ENCODE measurements around the gene CENPP.
A peak's percentile ranks its signal among the peaks of the same experiment; 100 is the strongest.

Gene CENPP

DNA sequence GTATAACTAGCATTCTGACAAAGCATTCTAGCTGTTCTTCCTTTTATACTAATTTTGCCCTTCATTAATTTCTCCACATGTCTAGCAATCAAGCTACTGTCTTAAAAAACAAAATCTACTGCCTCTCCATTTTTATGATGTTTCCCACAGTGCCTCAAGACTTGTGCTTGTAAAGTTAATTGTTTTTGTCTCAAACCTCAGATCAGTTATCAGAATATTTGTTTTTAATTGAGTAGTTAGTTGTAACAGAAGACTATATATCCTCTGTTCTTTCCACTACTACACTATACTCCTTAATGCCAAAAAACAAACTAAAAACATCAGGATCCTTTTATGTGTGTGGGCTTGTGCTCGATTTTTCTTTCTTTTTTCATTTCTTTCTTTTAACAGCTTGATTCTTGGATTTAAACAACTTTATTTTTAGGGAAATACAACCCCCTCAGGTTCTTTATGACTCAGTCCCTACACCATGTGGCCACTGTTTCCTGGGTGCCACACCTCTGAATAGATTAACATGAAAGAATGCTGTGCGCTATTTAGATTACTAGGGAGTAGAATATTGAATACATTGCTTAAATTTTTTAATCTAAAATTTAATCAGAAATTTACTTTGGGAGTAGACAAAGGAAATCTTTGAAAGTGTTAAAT, 155.4 kb downstream of the CENPP start:
- ATAC-seq (no peak), DNase-seq (no peak)

DNA sequence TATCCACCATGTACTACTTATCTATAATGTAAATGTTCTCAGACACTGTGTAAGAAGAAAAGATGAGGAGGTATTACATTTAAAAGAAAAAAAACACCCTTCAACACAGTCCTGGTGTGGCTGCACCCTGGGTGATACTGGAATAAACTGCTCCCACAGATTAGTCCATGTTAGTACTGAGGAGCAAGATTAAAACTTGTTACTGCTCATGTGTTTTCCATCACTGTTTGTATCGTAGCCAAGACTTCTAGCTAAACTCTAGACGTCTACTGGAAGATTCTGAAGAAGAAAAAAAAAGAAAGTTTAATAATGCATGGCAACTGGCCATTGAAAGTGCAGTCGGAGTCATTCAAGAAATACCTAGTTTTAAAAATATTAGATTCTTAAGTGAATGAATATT, 156.6 kb downstream of the CENPP start, which contains the start of gene ASPN:
Gene ASPN, minus strand, starts transcription at position 178 of the 400 bp plus-strand sequence.
- DNase-seq = no peak
- no peak for ATAC-seq

DNA sequence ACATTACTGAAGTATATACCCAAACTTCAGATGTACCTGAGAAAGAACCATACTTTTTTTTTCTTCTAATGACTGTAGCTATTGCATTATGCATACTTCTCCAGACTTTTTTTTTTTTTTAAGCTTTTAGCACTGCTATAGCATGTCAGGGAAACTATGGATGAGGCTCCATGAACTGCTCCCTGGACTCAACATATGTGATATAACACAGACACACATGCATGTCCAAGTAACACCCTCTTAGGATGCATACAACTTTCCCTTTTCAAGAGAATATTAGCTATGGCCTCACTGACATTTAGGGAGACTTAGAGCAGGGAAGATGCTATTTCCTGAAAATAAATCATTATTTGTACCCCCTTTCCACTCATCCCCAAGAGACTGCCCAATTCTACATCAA, 157.1 kb downstream of the CENPP start:
- ATAC-seq = no peak

DNA sequence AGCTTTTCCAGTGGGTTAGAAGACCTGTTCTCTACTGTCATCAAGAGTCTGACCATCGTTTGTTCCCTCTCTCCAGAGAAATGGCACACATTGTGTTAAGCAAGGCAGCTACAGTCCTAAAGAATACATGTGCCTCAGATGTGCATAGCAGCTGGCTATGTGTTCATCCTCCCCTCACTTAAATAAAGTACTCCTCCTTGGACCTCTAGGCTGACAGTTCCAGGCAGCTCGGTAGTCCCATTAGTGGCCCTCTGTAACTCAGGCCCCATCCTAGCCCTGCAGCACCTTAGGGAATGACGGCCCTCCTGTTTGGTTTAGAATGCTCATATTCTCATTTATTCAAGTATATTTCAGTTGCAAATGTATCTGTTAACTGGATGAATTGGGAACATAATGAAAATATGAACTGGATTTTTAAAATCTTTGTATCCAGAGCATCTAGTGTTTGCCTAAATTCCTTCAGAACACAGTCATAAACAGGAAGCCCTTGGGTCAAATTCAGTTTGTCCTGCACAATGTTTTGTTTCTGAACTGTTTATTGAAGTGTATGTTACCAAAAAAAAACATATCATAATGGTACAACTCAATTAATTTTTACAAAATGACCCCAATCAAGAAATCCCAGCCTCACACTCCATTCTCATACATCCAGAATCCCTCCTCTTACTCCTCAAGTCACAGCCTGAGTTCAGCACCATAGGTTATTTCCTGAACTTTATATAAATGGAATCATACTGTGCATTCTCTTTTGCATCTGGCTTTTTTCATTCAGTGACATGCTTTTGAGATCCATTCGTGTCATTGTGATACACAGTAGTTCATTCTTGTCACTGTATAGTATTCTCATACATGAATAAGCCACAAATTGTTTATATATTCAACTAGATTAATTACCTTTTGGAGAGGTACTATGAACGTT, 158.1 kb downstream of the CENPP start:
- DNase-seq (no peak), ATAC-seq (no peak)

More for the DNA sequence above, 157.1 kb downstream of the CENPP start:
- DNase-seq = no peak

DNA sequence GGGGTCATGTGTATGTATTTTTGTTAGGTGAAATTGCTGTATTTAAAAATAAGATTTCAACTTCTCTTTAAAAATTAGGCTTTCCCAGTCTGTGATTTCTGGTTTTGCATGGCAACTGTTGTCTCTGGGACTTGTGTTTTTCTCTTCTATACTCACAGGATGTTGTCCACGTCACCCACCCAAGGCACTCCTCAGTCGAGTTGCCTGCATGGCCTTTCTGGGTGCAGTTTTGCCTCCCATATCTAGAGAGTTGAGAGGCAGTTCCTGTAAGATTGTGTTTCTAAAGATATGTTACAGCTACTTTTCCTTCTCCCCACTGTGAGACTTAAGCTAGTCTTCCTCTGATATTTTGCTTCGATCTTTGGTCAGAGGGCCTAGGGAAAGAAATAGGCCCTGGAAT, 158.8 kb downstream of the CENPP start:
- ATAC-seq (no peak), DNase-seq (no peak)

DNA sequence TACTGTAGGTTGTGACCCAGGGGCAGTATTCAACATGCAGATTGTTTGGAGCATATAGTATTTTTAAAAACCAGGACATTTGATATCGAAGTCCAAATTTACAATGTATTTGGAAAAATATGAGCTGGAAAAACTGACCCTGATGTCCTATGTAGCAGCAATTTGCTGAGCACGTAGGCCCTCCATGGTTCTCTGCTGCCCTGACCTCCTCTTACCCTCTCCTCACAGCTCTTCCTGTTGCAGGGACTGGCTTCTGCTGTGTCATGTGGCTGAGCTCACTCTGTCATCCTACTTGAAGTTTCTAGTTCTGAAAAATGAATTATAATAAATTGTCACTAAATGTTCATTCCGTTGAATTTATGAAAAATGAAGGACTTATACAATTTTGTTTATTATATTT, 160.6 kb downstream of the CENPP start:
- ATAC-seq (no peak), DNase-seq (no peak)

DNA sequence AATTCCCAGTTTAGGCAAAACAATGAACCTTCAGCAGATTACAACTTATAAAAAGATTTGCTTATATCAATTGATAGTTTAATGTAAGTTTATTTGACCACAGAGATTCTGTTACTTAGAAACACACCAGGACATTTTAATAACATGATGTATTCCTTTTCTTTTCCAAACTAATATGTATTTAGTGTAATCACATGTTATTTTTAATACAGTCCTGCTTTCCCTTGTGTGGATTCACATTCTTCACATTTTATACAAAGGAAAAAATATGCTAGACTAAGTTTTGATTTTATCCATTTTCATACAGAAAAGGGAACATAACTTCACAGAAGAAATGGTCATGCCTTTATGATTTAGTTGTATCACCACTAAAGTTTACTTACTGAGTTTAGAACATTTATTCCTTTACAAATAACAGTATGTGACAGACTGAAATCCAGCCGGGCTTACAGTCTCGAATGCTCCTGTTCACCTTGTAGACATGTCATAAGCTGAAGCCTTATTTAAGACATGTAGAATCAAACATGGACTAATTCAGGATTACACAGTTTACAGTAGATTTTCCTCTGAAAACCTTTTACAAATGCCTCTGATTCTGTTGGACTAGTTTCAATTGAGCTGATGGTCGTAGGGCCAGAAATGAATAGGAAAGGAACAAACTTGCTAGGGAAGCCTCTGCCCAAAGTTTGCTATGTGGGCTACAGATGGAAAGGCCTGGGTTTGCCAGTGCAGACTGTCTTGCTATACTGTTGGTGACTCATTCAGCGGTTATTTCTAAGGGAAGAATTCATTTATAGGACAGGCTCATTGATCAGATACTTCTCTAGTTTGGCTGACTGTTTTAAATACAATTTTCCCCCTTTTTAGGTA, 163.2 kb downstream of the CENPP start:
- no peak for DNase-seq
- no peak for ATAC-seq

DNA sequence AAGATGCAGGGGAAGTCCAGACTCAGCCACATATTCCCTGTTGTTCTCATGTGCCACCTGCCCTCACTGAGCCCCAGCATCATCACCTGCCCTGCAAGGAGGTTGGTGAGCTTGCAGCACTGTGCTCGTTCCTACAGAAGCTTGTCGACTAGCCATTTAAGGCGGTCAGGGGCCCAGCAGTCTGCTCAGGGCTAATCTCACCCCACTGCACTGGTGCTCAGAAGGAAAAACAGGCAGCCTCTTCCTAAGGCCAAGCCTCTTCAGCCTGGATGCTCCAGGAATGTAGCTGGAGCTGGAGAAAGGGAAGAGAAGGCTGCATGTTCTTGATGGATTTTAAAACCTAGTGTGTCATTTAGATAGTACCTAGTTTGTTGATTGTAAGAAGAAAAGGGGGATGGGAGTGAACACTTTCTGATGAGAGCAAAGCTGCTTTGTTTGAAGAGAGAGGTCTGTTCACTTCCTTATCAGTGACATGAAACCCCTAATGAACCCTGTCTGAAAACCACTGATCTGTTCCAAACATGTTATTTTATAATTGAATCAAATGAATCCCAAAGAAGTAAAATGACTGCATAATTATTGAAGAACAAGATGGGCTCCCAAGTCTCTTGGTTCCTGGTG, 167.1 kb downstream of the CENPP start:
- ATAC-seq (no peak), DNase-seq (no peak)

DNA sequence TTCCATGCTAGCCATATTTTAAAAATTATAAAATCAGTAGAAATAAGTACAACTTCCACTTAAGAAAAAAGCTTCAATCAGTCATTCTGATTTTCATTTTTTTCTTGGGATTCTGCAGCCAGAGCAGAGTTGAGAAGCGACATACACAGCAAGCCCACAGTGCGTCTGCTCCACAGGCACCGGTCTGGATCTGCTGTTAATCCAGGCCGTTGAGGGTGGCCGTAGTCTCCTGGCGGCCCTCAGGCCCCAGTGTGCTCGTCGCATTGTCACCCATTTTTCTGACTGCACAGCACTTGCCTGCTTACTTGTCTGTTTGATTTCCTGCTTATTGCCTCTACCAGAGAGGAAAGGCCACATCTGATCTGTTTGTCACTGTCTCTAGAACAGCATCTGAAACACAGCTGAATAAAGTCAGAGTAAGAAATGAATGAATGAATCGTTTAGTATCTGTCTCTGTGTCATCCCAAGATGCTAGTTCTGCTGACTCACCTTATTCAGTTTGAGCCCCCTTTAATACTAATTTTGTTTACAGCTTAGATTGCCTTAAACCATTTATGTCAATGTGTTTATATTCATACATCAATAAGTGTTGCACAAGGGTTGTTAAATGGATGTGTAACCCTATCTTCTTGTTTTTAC, 168.1 kb downstream of the CENPP start:
- ATAC-seq = no peak
- DNase-seq = no peak

DNA sequence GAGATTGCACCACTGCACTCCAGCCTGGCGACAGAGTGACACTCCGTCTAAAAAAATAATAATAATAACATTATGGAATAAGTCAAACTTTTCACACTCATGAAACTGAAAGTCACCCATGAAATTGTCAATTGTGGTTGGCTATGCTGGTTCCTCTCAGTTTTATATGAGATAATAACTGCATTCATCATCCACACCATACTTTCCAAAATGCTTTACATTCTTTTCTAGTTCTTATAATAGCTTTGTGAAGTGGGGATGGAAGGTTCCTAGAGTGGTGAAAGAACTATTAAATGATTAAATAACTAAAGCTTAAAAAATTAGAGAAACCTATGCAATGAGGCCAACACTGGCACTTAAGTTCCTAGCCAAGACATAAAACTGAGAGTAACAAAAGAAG, 169.1 kb downstream of the CENPP start:
- no peak for DNase-seq
- no peak for ATAC-seq

DNA sequence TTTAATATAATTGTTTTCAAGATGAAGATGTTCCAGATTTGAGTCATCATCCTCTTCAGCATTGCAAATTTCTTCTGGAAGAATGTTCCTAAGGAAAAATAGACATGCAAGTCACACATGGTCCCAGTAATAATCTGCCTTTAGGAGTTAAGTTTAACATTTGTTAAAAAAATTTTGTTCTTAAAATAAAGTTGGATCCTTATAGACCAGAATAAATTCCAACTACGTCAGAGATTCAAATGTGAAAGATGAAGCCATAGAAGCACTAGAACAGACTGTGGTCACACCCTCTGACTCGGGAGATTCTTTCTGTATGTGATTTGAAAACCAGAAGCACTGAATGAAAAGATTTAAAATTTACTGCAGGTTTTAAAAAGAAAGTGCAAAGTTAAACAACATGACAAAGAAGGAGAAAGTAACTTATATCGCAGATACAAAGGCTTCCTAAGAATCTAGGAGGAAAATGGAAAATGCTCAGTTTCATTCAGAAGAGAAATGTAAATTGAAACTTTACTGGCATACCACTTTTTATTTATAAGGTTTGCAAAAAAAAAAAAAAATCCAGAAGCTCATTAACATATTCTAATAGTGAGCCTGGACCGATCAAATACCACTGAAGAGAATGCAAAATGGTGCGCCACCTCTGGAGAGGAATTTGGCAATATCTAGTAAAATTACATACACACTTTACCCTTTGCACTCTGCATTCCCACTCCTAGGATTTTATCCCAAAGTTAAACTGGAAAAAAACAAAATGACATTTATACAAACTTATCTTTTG, 170.8 kb downstream of the CENPP start:
- no peak for DNase-seq
- ATAC-seq = no peak

DNA sequence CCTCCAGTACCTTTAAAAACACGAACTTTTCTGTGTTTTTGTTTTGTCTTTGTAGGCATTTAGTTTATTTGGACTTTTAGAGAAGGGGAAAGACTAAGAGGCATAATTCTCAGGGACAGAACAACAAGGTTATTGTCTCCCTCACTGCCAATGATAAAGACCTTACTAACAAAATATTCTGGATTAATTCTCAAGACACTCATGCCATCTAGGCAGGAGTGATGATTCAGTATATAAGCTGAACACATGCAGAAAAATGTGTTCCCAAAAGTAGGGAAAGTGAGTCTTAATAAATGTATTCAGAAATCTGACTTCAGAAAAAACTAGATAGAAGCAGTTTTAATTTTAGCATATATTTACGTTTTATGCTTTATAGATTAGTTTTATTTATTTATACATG, 173.9 kb downstream of the CENPP start:
- DNase-seq = no peak
- ATAC-seq = no peak

DNA sequence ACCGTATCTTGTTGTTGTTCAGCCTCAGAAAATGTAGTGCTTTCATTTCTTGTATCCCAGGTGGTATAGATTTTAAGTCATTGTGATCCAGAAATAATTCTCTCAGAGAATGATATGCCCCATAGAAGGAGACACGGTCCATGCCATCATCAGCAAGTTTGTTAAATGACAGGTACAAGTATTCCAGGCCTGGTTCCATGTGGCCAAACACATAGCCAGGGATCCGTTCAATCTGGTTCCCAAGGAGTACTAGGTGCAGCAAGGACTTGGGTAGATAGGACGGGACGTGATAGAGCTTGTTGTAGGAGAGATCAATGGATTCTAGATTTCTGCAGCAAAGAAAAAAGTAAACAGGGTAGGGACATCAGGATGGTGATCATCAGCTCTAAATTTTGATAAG, 175.0 kb downstream of the CENPP start:
- no peak for DNase-seq
- ATAC-seq = no peak

DNA sequence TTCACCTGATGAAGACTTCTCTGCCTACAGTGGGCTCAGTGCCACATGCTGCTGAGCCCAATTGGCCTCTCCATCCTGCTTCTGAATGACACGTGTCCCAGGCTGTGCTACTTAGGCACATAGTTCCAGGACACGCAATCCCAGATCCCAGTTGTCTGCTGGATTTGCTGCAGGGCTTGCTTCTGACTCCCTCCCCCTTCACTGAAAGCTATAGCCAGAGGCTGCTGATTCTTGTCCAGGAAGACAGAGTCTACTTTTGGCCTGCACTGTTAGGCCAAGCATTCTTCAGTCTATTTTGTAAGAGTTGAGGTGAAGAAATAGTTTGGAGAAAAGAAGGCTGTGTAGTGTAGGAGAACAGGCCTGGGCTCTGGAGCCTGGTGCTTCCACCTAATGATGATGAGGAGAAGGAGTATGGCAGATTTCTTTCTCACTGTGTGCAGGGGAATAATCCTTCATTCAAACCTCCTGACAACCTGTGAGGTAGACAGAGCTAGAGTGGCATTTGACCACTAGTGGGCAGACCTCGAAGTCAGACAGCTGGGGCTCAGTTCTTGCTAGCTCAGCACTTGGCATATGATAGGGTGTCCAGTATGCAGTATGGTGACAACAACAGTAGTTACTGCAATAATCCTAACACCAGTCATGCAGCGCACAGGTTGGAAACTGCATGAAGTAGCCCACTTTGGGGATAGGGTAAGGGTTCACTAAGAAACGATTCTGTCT, 176.1 kb downstream of the CENPP start:
- ATAC-seq (peak; percentile 49), DNase-seq (peak; percentile 13)

DNA sequence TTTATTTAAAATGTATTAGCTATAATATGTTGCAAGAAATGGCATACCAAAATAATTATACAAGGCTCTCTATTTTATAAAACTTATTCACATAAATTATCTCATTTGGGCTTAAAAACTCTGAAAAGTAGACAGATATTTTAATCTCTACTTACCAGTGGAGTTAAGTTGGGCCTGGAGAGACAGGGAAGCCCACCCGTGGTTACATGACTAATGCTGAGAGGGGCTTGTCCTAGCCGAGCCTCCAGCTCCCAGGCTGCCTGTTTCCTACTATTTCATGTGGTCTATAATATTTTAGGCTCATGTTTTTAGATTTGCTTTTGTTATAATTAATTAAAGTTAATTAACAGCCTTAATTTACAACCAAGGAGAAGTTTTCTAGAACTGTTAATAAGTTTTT, 177.4 kb downstream of the CENPP start:
- DNase-seq (no peak), ATAC-seq (no peak)

DNA sequence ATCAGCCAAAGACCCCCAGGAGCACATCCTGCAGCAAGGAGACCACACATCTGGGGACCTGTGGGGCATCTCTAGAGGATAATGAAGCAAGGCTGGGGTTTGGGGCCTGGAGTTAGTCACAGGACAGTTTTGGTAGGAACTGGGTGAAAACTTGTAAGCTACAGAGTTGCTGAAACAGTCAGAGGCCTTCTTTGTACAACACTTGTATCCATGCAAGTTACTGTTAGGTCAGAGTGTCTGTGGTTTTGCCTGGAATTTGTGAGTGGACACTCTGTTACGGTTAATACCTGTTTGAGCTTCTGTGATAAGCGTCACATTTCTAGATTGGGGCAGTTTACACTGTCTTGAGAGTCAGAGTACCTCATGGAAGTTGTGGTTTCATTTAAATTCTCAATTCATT, 179.1 kb downstream of the CENPP start:
- no peak for ATAC-seq

DNA sequence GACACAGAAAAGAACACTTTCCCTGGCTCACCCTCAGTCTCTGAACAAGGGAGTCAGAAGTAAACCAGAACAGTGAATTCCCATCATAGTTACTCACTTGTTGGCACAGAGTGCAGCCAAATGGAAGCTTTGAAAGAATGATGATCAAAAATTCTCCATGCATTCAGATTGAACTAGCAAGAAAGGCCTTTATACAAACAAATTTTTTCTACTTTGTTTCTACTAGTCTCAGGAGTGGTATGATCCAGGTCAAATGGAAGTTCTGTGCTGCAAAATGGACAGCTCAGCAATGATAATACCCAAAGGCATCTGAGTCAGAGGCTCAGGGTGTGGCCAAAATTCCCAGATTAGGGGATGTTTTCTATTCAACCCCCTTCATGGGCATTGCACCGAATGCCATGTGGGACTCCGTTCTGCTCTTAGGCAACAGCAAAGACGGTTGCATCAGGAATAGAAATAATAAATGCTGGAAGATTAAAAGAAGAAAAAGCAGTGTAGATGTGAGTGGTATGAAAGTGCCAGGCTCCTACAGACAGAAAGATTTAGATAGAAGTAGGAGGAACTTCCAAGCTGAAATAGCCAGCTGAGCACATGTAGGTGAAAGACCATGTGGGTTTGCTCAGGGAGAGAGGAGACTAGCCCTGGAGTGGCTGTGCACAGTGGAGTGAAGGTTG, 180.6 kb downstream of the CENPP start:
- DNase-seq (no peak), ATAC-seq (no peak)

More for the DNA sequence above, 179.1 kb downstream of the CENPP start:
- DNase-seq = no peak

DNA sequence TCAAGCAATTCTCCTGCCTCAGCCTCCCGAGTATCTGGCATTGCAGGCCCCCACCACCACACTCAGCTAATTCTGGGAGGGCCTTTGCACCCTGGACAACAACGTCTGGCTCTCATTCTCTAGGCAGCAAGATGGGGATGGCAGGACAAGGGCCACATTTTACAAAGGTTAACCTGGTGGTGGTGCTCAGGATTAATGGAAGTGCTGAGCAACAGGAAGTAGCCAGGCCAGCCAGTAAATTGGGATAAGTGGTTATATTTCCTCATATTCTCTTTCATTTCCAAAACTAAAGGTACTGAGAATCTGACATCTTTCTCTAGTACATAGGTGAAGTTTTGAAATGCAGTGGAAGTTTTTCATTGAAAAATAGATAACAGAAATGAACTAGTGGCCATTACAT, 181.3 kb downstream of the CENPP start:
- ATAC-seq (no peak), DNase-seq (no peak)

DNA sequence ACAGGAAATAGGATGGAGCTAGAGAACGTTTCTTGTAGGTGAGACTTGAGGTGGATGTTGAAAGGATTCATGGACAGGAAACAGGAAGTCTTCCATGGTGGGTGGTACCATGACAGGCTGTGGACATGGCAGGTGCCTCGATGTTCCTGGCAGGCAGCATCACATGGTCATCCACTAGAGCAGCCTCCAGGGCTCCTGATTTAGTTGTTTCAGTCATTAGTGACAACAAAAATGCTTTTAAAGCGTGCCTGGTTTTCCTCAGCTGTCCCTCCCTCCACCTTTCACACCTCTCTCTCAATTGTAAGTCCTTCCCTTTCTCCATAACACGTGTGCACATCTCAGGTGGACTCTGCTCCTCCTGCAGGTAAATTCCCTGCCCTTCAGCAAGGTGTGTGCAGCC, 181.7 kb downstream of the CENPP start:
- DNase-seq = no peak
- no peak for ATAC-seq
